IMR-90 (cell line): Measurements from ENCODE around the gene PCSK5. TPM values are rescaled to one million over a fixed set of nuclear protein-coding genes. Genes with fewer than 3 reads are reported as not detected.

Experiments
- ATAC-seq: fragments of 200-7000 bp; cut with Tn5 transposase; 2 replicates; pipeline ENCODE4 v1.9.1; 2020; ENCODE audit warnings: low read depth, mild to moderate bottlenecking, moderate library complexity
- BruUV-seq: library from RNA; stranded (reverse); fragments of 400-500 nt; replicated peaks from 2 replicates; lab custom pipeline; 2021; lab: Mats Ljungman, UMichigan
- CTCF ChIA-PET: fragments of 300-600 bp; formaldehyde crosslinking; extraction: SDS; loops from one replicate; lab custom pipeline; 2021; ENCODE audit warnings: antibody characterized with exemption; lab: Yijun Ruan, JAX
- POLR2A ChIA-PET: fragments of 300-600 bp; sonication (Branson Sonifier 250); formaldehyde crosslinking; loops from one replicate; lab custom pipeline; 2022; ENCODE audit warnings: antibody characterized with exemption; ENCODE audit not compliant: unreplicated experiment; lab: Charles Lee
- DNase-seq: peaks from one replicate; pipeline ENCODE4 v3.0.0; 2013
- H2AFZ ChIP-seq: replicated peaks from 2 replicates; pipeline ENCODE3; 2013; ENCODE audit warnings: low read length, mild to moderate bottlenecking; ENCODE audit not compliant: poor library complexity
- H2AK5ac ChIP-seq: 2 replicates; pipeline ENCODE4 v1.6.1; 2013; ENCODE audit warnings: low read depth, low read length, inconsistent platforms
- H2AK9ac ChIP-seq: replicated peaks from 2 replicates; pipeline ENCODE3; 2013; ENCODE audit warnings: mild to moderate bottlenecking, low read depth, low read length, moderate library complexity; ENCODE audit not compliant: poor library complexity
- H2BK120ac ChIP-seq: 2 replicates; pipeline ENCODE4 v1.6.1; 2013; ENCODE audit warnings: low read depth, low read length, inconsistent platforms
- H2BK15ac ChIP-seq: 3 replicates; pipeline ENCODE4 v1.6.1; 2013; ENCODE audit warnings: low read depth, low read length, inconsistent platforms
- H2BK20ac ChIP-seq: 2 replicates; pipeline ENCODE4 v1.6.1; 2013; ENCODE audit warnings: low read depth, mild to moderate bottlenecking, inconsistent platforms, low read length, moderate library complexity
- H2BK5ac ChIP-seq: 2 replicates; pipeline ENCODE4 v1.6.1; 2013; ENCODE audit warnings: mild to moderate bottlenecking, low read depth, low read length, inconsistent platforms; ENCODE audit not compliant: poor library complexity, severe bottlenecking
- H3K14ac ChIP-seq: replicated peaks from 2 replicates; pipeline ENCODE4 v1.6.1; 2013; ENCODE audit warnings: low read depth, low read length, inconsistent platforms
- H3K18ac ChIP-seq: 2 replicates; pipeline ENCODE4 v1.6.1; 2013; ENCODE audit warnings: low read depth, low read length, control low read depth
- H3K23ac ChIP-seq: 2 replicates; pipeline ENCODE4 v1.6.1; 2013; ENCODE audit warnings: low read depth, low read length, inconsistent platforms
- H3K27ac ChIP-seq: 2 replicates; pipeline ENCODE4 v1.5.1; 2013; ENCODE audit warnings: mild to moderate bottlenecking, control low read depth, low read length; ENCODE audit not compliant: insufficient read depth
- H3K27me3 ChIP-seq: 2 replicates; pipeline ENCODE4 v1.6.1; 2013; ENCODE audit warnings: low read length; ENCODE audit not compliant: control insufficient read depth, insufficient read depth
- H3K36me3 ChIP-seq: 2 replicates; pipeline ENCODE4 v1.6.1; 2013; ENCODE audit warnings: low read length, mixed read lengths; ENCODE audit not compliant: control insufficient read depth, insufficient read depth
- H3K4ac ChIP-seq: 2 replicates; pipeline ENCODE4 v1.6.1; 2013; ENCODE audit warnings: low read depth, low read length, inconsistent platforms
- H3K4me1 ChIP-seq: 2 replicates; pipeline ENCODE4 v1.6.1; 2013; ENCODE audit warnings: low read length, mixed read lengths; ENCODE audit not compliant: control insufficient read depth, insufficient read depth
- H3K4me2 ChIP-seq: 2 replicates; pipeline ENCODE4 v1.6.1; 2013; ENCODE audit warnings: low read depth, mild to moderate bottlenecking, control low read depth, low read length, moderate library complexity
- H3K4me3 ChIP-seq: 2 replicates; pipeline ENCODE4 v1.5.1; 2013; ENCODE audit warnings: low read depth, mild to moderate bottlenecking, control low read depth, low read length, moderate library complexity; ENCODE audit not compliant: insufficient read depth
- H3K56ac ChIP-seq: 2 replicates; pipeline ENCODE4 v1.6.1; 2013; ENCODE audit warnings: low read length, inconsistent platforms; ENCODE audit not compliant: insufficient read depth; ENCODE audit errors: extremely low read depth
- H3K79me1 ChIP-seq, 2 experiments: 2 replicates each; pipeline ENCODE4 v1.6.1; 2013; ENCODE audit warnings: low read length in 2 of 2, inconsistent platforms in 1 of 2, low read depth in 1 of 2
- H3K9ac ChIP-seq: 2 replicates; pipeline ENCODE4 v1.6.1; 2013; ENCODE audit warnings: low read depth, low read length, control low read depth
- H3K9me1 ChIP-seq: 2 replicates; pipeline ENCODE4 v1.6.1; 2013; ENCODE audit warnings: low read length, inconsistent platforms; ENCODE audit not compliant: insufficient read depth
- H3K9me3 ChIP-seq: 2 replicates; pipeline ENCODE4 v1.6.1; 2013; ENCODE audit warnings: low read length; ENCODE audit not compliant: control insufficient read depth, insufficient read depth
- H4K20me1 ChIP-seq: 2 replicates; pipeline ENCODE4 v1.6.1; 2013; ENCODE audit warnings: low read length, inconsistent platforms; ENCODE audit not compliant: insufficient read depth
- H4K5ac ChIP-seq: 2 replicates; pipeline ENCODE4 v1.6.1; 2013; ENCODE audit warnings: mild to moderate bottlenecking, low read depth, low read length, control low read depth
- H4K8ac ChIP-seq, 2 experiments: 2 replicates each; pipeline ENCODE4 v1.6.1; 2013; ENCODE audit warnings: low read depth in 2 of 2, low read length in 2 of 2, control low read depth in 1 of 2, inconsistent platforms in 1 of 2
- H4K91ac ChIP-seq: 2 replicates; pipeline ENCODE4 v1.6.1; 2013; ENCODE audit warnings: low read depth, low read length, inconsistent platforms; ENCODE audit not compliant: insufficient read depth
- BHLHE40 ChIP-seq: fragments of 150-350 bp; IDR thresholded peaks from 2 replicates; pipeline ENCODE4 v1.6.1; 2016; ENCODE audit warnings: mild to moderate bottlenecking, low read depth, low read length
- CEBPB ChIP-seq: IDR thresholded peaks from 2 replicates; pipeline ENCODE4 v1.6.1; 2012; ENCODE audit warnings: low read depth, low read length, improper control_type of control experiment
- CHD1 ChIP-seq: IDR thresholded peaks from 2 replicates; pipeline ENCODE4 v1.6.1; 2012; ENCODE audit warnings: low read depth, low read length, improper control_type of control experiment
- CTCF ChIP-seq: conservative IDR thresholded peaks from 2 replicates; pipeline ENCODE4 v1.5.1; 2012; ENCODE audit warnings: mild to moderate bottlenecking, low read depth, low read length, improper control_type of control experiment
- FOS ChIP-seq: fragments of 150-350 bp; IDR thresholded peaks from 2 replicates; pipeline ENCODE4 v1.6.1; 2016; ENCODE audit warnings: low read depth, low read length
- MAFK ChIP-seq: IDR thresholded peaks from 2 replicates; pipeline ENCODE4 v1.6.1; 2012; ENCODE audit warnings: low read depth, low read length, improper control_type of control experiment
- MAZ ChIP-seq: IDR thresholded peaks from 2 replicates; pipeline ENCODE4 v1.6.1; 2012; ENCODE audit warnings: low read depth, mild to moderate bottlenecking, low read length, improper control_type of control experiment, moderate library complexity, borderline replicate concordance
- MXI1 ChIP-seq: IDR thresholded peaks from 2 replicates; pipeline ENCODE4 v1.6.1; 2012; ENCODE audit warnings: low read depth, mild to moderate bottlenecking, low read length, moderate library complexity, borderline replicate concordance
- NFE2L2 ChIP-seq: fragments of 150-350 bp; IDR thresholded peaks from 2 replicates; pipeline ENCODE4 v1.6.1; 2016; ENCODE audit warnings: low read depth, mild to moderate bottlenecking, low read length
- POLR2A ChIP-seq: IDR thresholded peaks from 2 replicates; pipeline ENCODE4 v1.6.1; 2012; ENCODE audit warnings: mild to moderate bottlenecking, low read depth, low read length
- RAD21 ChIP-seq: IDR thresholded peaks from 2 replicates; pipeline ENCODE4 v1.6.1; 2012; ENCODE audit warnings: low read length, improper control_type of control experiment
- RCOR1 ChIP-seq: IDR thresholded peaks from 2 replicates; pipeline ENCODE4 v1.6.1; 2012; ENCODE audit warnings: mild to moderate bottlenecking, low read length, improper control_type of control experiment; ENCODE audit not compliant: insufficient replicate concordance
- SMC3 ChIP-seq: fragments of 150-350 bp; IDR thresholded peaks from 2 replicates; pipeline ENCODE4 v1.6.1; 2016; ENCODE audit warnings: low read depth, mild to moderate bottlenecking, antibody characterized with exemption, low read length, moderate library complexity
- USF2 ChIP-seq: fragments of 150-350 bp; IDR thresholded peaks from 2 replicates; pipeline ENCODE4 v1.6.1; 2017; ENCODE audit warnings: mild to moderate bottlenecking, antibody characterized with exemption, low read length, low read depth
- WGBS, 2 experiments: methylation state at CpG; one replicate each; pipeline versions ENCODE4 v1.1.5 to v1.1.7; 2013; ENCODE audit warnings: missing lambda C conversion rate in 2 of 2; ENCODE audit not compliant: insufficient read length in 1 of 2; ENCODE audit errors: extremely low coverage in 2 of 2; 5-methylcytosine and 5-hydroxymethylcytosine counted together
- dilution Hi-C: fragments of 300-500 bp; cut with HindIII; formaldehyde crosslinking; loops from one replicate; pipeline ENCODE4 v1.14.3; 2018; ENCODE audit warnings: low sequenced_read_pairs; ENCODE audit not compliant: unreplicated experiment
- in situ Hi-C: fragments of 300-500 bp; cut with MboI; formaldehyde crosslinking; loops from 3 replicates; pipeline ENCODE4 v1.14.3; 2019; ENCODE audit warnings: low sequenced_read_pairs, inconsistent platforms, mixed read lengths
- intact Hi-C: fragments of 100-400 bp; cut with micrococcal nuclease; formaldehyde crosslinking; loops from 2 replicates; pipeline ENCODE4 v1.10.0; 2022
- polyA plus RNA-seq, 3 experiments: library from polyadenylated mRNA; depleted of rRNA; stranded (reverse); fragments of >200 nt; gene quantifications; 2 replicates each; pipeline ENCODE4 v1.2.3, GENCODE V29; 2012; ENCODE audit warnings: low replicate concordance in 1 of 3
- total RNA-seq: library from RNA; depleted of rRNA; stranded (reverse); fragments of >200 nt; gene quantifications from 2 replicates; pipeline ENCODE4 v1.2.3, GENCODE V29; 2012
- TF ChIP-seq, protein P1 (sequence below): fragments of 150-350 bp; IDR thresholded peaks from 2 replicates; pipeline ENCODE4 v1.6.1; 2016; ENCODE audit warnings: low read depth, mild to moderate bottlenecking, low read length, moderate library complexity, borderline replicate concordance

PCSK5 gene
- total and polyA plus RNA-seq, 2 of the 4 experiments (the other 2 are of a cell fraction): 1.5 to 3.0 TPM

DNA sequence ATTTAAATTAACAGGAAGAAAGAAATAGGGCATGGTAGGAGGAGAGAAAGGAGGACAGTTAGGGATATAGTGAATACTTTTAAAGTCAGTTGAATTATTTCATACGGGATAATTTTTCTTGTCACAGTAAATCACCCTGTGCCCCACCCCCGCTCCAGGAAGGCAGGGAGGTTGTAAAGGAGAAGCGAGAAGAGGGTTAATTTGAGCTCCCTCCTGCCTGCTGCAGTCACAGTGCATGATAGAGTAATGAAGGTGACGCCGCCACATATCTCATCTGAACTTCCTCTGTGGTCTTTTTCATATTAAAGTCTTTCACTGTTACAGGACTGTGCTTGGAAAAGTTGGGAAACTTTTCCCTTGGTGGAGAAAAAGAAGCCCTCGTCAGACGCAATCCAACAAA lies 896 bp upstream of the PCSK5 start:
- DNase-seq (no peak), ATAC-seq (no peak)
- Histone ChIP-seq H3K56ac (peak overlapping the region; percentile 73; the same call in 1 of the 2 replicates), H2AK9ac (no peak overlapping the region), H3K23ac (peak overlapping the region; percentile 64; the same call in 1 of the 2 replicates), H2AFZ (peak overlapping the region; percentile 85), H4K5ac (no peak overlapping the region; the same call in 1 of the 2 replicates), H3K9me1 (no peaks in the 10 kb centered on the region), H3K9ac (peak overlapping the region; percentile 53), H3K79me1 (0 out of 4 replicates have a peak, but pooled peaks cover 0 to 4% of the 10 kb centered on the region in 2 experiments), H2BK15ac (peak overlapping the region; percentile 2; the same call in 1 of the 3 replicates), H4K8ac (0 out of 4 replicates have a peak overlapping the region, but pooled peaks have one; percentile 27 to 45), H3K36me3 (no peaks in the 10 kb centered on the region), H3K18ac (peak overlapping the region; percentile 8; the same call in 1 of the 2 replicates), H4K20me1 (no peaks in the 10 kb centered on the region), H3K14ac (0 out of 2 replicates have a peak overlapping the region, but pooled peaks have one; percentile 35), H2BK5ac (peak overlapping the region; percentile 34), H3K4me3 (peak overlapping the region; percentile 64), H3K27ac (peak overlapping the region; percentile 80; the same call in 1 of the 2 replicates), H2BK20ac (no peak overlapping the region), H3K4ac (no peak overlapping the region; the same call in 1 of the 2 replicates), H3K9me3 (no peaks in the 10 kb centered on the region), H2BK120ac (no peak overlapping the region; the same call in 1 of the 2 replicates), H3K27me3 (no peaks in the 10 kb centered on the region), H2AK5ac (no peak overlapping the region), H4K91ac (no peak overlapping the region), H3K4me2 (peak overlapping the region; percentile 68), H3K4me1 (no peaks in the 10 kb centered on the region)
- POLR2A ChIA-PET: no interaction called here
- dilution Hi-C loops (no loop called here), in situ Hi-C loops (loop anchor here (10.0 to 25.0 kb wide), 2 partner anchors 405 to 823 kb away; no protein-coding TSS in a partner anchor), intact Hi-C loops (no loop called here)
- whole genome bisulfite sequencing, 2 experiments: no CpG with 5 or more reads among the region's 7 CpGs
- CTCF ChIA-PET: interaction anchor here (0.5 to 1.2 kb wide), 3 partner anchors 9 to 357 kb away, joined by 3 to 4 read pairs (median 3); no protein-coding TSS in a partner anchor
- no peak for TF ChIP-seq MAZ
- no peak for TF ChIP-seq POLR2A
- TF ChIP-seq BHLHE40: no peak
- no peak for TF ChIP-seq CHD1
- no peak for TF ChIP-seq RCOR1
- TF ChIP-seq CTCF: no peak
- TF ChIP-seq USF2: no peak
- TF ChIP-seq SMC3: no peak
- TF ChIP-seq RAD21: no peak
- no peak for TF ChIP-seq MXI1
- TF ChIP-seq CEBPB: no peak
- TF ChIP-seq NFE2L2: no peak
- no peak for TF ChIP-seq MAFK
- TF ChIP-seq FOS: no peak
- TF ChIP-seq, protein P1, sequence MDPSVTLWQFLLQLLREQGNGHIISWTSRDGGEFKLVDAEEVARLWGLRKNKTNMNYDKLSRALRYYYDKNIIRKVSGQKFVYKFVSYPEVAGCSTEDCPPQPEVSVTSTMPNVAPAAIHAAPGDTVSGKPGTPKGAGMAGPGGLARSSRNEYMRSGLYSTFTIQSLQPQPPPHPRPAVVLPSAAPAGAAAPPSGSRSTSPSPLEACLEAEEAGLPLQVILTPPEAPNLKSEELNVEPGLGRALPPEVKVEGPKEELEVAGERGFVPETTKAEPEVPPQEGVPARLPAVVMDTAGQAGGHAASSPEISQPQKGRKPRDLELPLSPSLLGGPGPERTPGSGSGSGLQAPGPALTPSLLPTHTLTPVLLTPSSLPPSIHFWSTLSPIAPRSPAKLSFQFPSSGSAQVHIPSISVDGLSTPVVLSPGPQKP: no peak
- BruUV-seq: no TSS peak
